HCEC 1CT (cell line): ENCODE measurements around the gene MYL3.
"Not testable (repeated sequence)": the region's sequence is repeated elsewhere in the genome, so short reads cannot be mapped to it uniquely, and the experiment has no call there.

Experiments used
- DNase-seq: peaks from one replicate; pipeline ENCODE4 v3.0.0-alpha.2; 2017

The MYL3 gene

DNA sequence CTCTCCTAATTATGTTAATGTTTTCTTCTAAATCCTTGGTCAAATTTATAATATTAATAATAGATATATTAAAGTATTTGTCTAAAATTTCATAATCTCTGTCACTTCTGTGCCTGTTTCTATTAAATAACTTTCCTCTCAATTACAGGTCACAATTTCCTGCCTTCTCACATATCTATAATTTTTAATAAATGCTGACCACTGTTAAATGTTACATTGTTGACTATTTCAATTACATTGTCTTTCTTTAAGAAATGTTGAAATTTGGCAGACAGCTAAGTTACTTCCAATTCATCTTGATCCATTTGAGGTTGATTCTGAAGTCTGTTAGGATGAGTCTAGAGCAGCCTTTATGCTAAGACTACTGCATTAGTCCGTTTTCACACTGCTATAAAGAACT, 41.7 kb downstream of the MYL3 start:
- no peak for DNase-seq

DNA sequence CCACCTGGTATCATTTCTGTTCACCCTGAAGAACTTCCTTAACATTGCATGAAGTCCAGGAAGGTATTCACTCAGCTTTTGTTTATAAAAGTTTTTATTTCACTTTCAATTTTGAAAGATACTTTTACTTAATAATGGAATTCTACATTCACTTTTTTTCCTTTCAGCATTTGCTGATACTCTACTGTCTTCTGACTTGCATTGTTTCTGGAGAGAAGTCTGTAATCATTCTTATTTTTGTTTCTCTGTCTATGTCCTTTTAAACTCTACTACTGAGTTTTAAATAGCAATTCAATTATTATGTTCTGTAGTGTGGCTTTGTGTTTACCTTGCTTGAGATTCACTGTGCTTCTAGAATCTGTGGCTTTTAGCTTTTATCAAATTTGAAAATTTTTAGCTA, 42.4 kb downstream of the MYL3 start:
- no peak for DNase-seq

DNA sequence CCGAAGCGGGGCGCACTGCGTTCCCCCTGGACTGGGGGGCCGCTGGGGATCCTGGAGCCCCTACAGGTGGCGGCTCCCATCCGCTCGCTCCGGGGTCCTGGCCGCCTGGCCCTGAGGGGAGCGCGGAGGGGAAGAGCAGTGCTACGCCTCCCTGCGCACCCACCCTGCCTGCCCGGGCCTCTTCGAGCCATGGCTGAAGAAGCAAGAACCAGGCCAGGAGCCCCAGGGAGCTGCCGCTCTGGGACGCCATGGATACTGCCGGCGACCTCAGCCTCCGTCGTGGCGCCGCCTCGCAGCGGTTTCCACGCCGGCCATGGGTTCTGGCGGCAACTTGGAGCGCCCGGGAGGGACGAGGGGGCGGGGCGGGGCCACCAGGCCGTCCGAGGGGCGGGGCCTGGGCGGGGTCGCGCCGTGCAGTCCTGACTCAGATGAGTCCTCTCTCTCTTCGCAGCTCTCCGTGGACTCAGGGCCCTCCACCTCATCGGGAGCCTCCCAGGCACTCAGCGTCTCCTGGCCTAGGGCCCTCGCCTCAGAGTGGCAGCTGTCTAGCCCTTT, 50.9 kb downstream of the MYL3 start:
- DNase-seq: no peak

DNA sequence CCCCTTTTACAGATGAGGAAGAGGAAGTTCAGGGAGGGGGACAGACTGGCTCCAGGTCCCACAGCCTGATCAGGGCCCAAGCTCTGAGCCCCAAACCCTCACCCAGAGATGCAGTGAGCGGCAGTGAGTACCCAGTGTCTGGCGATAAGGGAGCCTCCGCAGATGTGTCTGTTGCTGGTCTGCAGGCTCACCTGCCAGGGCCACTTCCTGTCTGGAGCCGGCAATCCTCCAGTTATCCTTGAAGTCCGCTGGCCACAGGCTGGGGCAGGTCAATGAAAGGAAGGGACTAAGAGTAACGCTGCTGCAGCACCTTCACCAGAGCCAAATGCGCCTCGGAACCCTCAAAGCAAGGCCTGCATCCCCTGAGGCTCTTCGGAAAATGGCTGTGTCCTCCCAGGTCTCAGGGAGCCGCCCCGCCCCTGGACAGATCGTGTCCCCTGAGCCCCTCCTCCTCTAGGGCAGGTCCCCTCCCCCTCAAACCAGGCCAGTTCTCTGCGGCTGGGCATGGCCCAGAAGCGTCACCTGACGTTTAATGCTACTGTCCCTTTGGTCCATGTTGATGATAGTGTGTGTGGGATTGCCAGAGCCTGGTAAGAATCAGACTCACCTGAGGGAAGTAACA, 51.5 kb downstream of the MYL3 start:
- DNase-seq: no peak

DNA sequence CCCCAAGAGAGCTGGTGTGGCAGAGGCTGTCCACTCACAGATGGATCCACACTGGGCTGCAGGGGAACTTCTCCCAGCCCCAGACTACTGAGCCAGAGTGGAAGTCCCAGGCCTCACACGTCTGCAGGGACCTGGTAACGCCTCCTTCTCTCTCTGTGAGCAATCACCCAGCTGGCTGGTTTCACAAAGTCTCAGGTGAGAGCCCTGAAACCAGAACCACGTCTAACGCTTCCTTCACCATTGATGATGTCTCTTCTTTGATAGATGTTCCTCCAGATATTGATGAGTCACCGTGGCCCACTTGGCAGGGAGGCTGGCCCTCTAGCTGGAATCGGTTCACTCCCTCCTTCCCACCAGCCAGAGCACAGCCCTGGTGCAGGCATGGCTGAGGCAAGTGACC, 54.5 kb downstream of the MYL3 start:
- not testable (repeated sequence) for DNase-seq
